Fibroblast of the conjunctiva (primary cell): Measurements from ENCODE around the gene CALN1.

Experiments
- DNase-seq: peaks from one replicate; pipeline ENCODE4 v3.0.0-alpha.2; 2010; ENCODE audit warnings: low read depth

Gene CALN1

DNA sequence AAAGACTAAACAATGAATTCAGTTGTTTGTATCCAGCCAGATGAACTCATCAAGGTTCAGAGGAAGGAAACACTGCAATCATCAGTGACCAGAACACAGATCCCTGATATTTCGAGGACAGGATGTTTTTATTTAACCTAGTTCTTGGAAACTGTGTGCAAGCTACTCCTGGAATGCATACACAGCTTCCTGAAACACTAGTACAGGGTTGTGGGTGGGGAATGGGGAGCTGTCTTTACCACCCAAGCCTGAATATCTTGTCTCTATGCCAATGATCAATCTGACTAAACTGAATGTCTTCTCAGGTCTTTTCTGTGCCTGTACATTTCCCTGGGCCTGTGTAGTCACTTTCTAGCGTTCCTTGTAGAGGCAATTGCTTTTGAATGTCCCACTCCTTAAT, 374.6 kb downstream of the CALN1 start:
- DNase-seq: no peak

DNA sequence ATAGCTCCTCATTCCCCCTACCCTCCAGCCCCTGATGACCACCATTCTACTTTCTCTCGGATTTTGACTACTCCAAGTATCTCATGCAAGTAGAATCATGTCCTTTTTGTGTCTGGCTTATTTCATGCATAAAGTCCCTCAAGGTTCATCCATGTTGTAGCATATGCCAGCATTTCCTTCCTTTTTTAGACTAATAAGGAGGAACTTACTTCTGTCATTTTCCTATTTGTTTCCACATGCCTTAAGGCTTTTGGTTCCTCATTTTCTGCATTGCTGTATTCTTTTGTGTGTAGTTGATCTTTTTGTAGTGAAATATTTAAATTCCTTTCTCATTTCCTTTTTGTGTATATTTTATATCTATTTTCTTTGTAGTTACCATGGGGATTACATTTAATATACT, 376.9 kb downstream of the CALN1 start:
- DNase-seq: no peak

DNA sequence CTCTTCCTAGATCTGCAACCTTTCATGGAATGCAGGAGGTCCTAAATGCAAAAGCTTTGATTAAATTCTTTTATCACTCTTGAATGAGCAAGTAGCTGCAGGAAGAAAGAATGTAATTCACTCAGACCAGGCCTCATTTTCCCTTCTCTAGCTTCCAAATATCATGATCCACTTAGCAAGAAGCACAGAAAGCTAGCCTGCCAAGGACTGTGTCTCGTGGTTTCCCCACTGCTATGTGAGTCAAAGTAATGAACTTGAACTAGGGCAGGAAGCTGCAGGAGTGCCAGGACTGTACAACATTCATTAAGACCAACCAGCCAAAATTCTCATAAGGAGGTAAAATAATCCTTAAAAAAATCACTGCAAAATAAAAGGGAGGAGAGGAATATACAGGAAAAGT, 379.2 kb downstream of the CALN1 start:
- DNase-seq: no peak

DNA sequence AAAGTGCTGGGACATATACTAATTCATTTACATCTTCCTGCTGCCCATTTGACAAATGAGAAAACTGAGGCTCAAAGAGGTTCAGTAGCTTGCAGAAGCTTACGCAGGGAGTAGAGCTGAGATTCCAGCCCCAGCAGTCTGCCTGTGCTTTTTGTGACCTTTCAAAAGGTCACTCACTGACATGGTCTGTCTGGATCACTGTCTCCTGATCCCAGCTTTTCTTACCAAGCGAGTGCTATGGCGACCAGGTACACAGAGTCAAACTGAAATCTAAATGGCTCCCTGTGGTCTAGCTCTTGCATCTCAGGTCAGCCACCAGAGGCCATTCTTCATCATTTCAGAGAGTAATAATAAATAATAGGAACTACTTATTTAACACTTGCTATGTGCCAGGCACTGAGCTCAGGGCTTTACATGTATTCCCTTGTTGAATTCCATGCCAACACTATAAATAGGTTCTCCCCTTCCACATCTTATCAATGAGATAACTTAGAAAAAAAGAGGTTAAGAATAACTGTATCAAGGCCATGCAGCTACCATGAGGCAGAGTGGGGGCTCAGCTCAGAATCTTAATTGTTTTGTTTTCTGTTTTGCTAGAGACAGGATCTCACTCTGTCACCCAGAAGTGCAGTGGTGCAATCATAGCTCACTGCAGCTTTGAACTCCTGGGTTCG, 381.0 kb downstream of the CALN1 start:
- no peak for DNase-seq

DNA sequence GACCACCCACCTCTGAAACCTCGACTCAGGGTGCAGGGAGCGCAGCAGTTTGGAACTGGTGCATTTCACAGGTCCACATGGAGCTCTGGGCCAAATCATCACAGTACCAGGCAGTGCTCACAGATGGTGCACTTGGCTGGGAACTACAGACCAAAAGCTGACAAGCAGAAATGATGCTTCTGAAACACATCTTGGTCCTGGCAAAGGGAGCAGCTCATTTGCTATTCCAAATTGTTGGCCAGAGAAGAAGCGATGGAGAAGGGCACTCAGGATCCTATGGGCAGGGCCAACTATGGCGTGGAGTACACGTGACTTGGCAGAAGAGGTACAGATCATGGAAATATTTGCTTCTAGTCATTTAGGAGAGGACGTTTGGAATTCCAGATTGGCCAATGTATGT, 383.9 kb downstream of the CALN1 start:
- DNase-seq: no peak

DNA sequence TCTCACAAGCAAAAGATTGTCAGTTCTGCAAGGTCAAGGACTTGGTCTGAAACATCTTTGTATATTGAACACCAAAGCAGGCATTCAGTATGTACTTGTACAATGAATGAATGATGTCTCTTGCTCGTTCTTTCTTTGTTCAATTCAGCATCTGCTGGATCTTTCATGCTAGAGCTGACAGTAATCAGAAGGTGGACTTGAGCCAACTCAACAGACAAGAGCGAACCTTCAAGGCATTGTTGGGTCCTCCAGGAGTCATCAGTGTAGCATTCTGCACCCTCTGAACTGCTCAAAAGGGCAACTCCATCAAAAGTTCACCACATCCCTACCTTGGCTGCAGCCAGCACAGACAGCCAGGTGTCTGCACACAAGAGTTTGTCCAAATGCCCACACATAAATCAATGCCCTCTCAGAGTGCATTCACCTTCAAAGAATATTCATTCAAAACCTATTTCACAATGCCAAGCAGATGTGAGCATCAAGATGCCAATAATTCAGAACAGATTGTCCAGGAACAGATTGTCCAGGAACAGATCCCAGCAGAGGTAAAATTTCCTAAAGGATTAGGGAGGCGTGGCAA, 386.7 kb downstream of the CALN1 start:
- no peak for DNase-seq

DNA sequence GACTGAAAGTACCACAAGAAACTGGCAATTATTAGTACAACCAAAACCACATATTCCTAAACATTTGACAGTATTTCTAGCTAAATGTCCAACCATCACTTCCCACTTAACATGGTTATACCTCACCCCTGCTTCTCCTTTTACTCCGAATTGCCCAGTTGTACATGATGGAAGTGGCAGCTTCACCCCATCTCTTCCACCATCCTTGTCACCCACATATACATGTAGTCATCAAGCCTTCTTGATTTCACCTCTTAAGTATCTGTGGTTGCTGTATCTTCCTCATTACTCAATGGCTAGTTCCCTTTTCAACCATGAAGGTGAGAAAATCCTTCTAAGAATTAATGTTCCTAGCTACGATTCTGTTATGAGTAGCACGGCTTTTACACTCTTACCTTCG, 388.2 kb downstream of the CALN1 start:
- DNase-seq: no peak

DNA sequence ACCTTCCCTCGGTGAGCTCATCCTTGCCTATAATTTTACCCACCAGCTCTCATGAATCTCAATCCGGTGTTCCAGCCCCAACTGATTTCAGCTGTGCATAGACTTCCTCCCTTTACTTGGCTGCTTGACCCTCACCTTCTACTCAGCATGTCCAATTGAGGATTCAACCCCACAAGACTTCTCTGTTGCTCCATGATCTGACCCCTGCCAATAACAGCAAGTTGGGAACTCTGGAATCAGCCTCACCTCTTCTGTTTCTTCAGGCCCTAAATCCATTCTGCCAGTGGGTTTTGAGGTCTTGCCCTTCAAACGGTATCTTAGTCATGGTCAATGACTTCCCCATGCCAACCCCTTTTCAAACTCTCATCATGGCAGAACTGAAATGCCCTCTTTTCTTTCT, 390.4 kb downstream of the CALN1 start:
- no peak for DNase-seq

DNA sequence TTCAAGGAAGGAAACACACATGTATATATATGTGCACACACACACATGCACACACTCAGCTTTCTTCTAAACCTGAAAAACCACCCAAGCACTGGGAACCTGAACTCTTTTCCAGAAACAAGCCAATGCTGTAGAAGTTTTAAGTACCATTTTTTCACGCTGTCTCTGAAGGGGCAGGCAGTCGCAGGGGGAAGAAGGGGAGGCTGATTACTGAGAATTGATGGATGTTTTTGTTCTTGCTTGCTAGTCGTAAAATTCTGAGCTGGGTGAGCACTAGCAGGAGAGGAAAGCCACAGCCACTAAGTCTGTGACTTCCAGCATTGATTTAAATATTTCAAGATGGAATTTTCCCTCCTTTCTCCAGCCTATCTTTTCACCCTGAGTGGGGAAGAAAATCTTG, 391.8 kb downstream of the CALN1 start:
- DNase-seq: no peak

DNA sequence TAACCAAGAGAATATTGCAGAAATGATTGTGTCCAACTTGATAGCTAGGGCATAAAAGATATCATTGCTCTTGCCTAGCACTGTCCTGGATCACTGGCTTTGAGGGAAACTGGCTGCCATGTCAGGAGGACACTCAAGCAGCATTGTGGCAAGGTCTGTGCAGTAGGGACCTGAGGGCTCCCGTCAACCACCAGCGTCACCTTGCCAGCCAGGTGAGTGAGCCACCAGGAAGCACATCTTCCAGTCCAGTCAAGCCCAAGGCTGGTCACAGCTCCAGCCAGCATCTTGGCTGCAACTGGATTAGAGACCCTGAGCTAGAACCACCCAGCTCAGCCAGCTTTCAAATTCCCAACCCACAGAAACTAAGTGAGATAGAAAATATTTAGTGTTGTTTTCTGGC, 392.7 kb downstream of the CALN1 start:
- DNase-seq: no peak

DNA sequence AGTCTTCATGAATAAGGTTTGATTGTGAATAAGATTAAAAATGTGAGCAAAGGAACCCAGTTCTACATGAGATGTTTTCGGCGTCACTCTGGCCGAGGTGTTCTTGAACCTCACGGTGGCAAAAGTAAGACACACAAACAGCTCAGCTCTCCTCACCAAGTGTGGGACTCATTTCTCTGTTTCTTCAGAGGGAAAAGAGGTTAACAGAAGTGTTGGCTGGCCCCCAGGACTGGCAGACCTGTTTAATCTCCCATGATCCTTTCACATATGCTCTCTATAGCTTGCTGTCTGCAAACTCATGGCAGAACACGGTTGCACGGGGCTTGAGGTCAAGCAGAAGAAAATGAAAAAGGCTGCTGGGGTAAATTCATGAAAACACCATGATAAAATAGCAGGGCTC, 394.4 kb downstream of the CALN1 start:
- no peak for DNase-seq

DNA sequence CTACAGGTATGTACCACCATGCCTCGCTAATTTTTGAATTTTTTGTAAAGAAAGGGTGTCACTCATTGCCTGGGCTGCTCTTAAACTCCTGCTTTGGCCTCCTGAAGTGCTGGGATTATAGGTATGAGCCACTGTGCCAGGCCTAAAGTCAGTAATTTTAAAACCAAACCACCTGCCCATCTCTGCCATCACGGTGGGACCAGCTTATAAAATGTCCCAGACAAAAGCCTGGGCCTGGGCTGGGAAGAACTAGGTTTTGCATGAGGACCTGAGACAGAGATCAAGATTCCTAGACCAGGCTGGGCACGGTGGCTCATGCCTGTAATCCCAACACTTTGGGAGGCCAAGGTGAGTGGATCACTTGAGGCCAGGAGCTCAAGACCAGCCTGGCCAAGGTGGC, 395.6 kb downstream of the CALN1 start:
- DNase-seq: no peak

DNA sequence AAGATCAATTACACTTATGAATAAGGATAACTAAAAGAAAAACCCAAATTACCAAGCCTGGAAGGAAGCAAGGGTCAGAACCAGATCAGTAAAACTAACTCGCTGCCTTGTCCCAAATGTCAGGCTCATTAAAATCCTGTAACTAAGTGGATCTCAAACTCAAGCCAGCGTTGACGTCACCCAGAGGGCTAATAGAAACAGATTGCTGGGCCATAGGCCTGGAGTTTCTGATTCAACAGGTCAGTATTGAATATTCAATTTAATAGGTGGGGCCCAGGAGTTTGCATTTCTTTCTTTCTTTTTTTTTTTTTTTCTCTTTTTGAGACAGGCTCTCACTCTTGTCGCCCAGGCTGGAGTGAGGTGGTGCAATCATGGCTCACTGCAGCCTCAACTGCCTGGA, 397.0 kb downstream of the CALN1 start:
- DNase-seq: no peak

DNA sequence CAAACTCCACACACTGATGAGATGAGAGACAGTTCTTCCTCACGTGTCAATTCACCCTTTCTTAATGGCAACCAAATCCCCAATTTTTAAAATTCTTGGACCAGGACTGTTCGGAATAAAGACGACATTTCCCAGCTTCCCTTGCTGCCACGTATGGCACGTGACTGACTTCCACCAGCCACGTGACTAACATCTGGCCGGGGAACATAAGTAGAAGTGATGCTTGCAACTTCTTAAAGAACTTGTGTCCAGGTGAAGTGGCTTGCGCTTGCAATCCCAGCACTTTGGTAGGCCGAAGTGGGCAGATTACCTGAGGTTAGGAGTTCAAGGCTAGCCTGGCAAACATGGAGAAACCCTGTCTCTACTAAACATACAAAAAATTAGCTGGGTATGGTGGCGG, 405.1 kb downstream of the CALN1 start:
- no peak for DNase-seq

DNA sequence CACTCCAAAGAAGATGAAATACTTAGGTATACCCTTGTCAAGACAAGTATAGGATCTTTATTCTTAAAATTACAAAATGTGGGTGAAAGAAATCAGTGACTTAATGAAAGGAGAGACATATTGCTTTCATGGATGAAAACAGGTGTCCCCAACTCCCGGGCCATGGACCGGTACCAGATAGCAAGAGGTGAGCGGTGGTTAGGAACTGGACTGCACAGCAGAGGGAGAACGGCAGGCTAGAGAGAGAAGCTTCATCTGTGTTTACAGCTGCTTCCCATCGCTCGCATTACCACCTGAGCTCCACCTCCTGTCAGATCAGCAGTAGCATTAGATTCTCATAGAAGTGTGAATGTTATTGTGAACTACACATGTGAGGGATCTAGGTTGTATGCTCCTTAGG, 408.9 kb downstream of the CALN1 start:
- DNase-seq: no peak

DNA sequence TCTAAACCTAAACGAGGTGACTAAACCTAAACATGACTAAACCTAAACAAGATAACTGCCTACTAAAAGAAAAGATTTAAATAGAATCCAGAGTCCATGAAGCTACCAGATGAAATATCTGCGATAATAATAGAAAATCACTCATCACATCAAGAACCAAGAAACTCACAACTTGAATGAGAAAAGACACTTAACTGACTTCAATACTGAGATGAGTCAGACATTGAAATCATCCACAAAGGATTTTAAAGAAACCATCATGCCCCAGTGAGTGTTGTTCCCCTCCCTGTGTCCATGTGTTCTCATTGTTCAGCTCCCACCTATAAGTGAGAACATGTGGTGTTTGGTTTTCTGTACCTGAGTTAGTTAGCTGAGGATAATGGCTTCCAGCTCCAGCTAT, 416.0 kb downstream of the CALN1 start:
- no peak for DNase-seq

DNA sequence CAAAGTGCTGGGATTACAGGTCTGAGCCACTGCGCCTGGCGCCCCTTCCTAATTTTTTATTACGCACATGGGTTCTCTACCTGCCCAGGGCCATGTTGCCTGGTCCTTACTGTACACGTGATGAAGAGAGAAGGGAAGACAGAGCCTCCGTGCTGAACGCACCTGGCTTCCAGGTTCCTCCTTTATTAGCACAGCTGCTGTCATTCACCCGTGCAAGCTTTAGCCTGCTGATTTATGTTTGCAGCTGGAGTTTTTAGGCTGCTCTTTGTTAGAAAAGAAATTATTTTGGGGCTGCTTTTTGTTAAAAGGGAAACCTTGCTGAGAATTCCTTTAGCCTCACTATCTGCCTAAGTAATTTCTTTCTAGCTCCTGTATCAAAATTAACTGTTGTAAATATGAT, 417.0 kb downstream of the CALN1 start:
- DNase-seq: no peak

DNA sequence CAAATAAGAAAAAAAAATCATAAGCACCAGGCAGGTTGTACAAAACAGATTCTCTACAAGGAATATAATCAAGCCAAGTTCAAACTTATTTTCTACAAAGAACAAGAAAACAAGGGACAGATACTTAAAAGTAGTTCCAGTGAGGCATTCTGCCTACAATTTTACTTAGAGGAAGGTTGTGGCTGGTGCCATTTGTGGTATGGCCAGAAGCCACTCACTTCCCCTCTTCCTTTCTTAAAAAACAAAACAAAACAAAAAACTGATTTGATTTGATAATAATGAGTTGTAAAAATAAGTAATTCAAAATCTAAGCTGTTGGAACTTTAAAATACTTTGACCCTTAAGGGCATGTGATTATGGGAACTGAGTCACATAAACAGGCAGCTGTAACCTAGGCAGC, 420.6 kb downstream of the CALN1 start:
- DNase-seq: no peak

DNA sequence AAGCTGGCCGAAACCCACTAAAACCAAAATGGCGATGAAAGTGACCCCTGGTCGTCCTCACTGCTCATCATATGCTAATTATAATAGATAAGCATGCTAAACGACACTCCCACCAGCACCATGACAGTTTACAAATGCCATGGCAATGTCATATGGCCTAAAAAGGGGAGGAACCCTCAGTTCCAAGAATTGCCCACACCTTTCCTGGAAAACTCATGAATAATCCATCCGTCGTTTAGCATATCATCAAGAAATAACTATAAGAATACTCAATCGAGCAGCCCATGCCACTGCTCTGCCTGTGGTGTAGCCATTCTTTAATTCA, 422.0 kb downstream of the CALN1 start:
- no peak for DNase-seq

DNA sequence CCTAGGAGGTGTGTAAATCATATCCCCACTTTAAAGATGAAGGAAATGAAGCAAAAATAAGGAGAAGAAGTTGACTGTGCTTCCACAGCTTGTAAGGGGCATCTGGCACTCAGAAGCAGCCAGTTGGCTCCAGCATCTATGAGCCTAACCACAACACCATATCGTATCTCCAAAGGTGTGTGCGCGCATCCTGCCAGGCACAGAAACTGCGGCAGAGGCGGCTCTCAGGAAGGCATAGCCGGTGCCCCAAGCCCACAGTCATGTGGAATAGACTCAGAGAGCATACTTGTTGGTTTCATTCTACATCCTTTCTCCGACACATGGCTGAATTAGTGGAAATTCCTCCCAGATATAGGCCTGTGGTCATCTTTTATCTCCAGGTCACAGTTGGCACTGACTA, 423.9 kb downstream of the CALN1 start:
- no peak for DNase-seq

DNA sequence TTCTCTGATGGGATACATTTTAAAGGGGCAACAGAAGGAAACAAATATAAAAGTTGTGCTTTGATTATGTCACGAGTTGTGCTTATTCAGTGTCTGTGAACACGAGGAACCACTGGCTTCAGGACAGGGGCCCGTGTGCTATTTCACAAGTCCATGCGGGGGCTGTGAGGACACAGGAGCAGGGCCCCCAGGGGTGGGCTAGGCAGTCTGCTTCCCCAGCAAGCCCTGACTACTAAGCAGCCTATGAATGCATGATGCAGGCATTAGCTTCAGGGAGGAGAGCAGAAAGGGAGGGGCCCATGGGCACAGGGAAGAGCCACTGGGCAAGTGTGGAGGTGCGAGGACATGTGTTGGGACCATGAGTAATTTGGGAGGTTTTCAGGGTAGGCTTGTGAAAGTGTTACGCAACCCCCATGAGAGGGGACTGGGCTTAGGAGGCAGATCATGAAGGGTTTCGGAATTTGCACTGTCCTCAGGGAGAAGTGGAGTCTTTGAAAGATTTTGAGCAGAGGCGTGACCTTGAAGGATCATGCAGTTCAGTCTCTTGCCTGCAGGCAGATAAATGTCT, 424.9 kb downstream of the CALN1 start:
- no peak for DNase-seq

DNA sequence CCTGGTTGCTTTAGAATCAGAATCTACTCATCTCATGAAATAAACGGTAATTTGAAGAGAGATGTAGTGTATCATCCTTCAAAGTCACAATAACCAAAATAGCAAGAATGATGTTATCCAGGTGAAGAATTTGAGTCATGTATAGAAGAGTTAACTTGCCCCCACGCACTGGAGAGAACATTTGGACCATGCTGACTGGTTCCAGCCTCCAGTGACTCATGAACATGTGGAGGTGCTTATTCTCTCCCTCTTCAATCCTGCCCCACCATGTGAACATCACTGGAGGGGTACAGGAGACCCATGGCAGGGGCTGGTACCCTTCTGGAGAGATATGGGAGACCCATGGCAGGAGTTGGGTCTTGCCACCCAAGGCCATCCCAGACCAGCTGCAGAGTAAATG, 427.8 kb downstream of the CALN1 start:
- DNase-seq: no peak

DNA sequence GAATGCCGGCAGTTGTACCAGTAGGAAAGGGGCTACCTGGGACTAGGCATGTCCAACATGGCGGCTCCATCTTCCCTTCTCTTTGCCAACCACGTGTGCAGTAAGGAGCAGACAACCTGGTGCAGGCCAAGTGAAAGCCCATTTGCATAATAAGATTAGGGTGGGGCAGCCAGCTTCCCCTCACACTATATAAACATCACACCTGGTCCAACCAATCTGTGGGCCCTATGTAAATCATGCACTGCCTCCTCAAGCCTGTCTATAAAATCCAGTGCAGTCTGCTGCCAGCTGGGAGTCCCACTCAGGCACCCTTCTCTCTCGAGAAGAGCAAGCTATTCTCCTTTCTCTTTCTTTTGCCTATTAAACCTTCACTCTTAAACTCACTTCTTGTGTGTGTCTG, 429.3 kb downstream of the CALN1 start:
- no peak for DNase-seq

DNA sequence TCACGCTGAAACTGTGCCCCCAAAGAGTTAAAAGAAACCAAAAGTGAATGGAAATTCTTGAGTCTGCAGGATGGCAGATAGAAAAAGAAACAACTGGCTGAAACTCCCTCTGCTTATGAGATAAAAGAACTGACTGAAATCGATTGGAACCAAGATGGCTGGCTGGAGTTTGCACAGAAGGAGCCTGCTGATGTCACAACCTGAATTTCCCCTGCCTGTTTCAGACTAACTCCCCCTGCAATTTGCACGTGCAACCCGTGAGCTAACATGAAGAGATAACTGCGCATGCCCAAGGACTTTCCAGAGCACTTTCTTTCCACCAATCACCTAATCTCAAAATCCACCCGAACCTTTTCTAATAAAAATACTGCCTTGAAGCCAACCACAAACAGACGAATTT, 435.5 kb downstream of the CALN1 start:
- DNase-seq: no peak
